ENCODE measurements around the gene MIPEP.

- TF ChIP-seq, protein P1, sequence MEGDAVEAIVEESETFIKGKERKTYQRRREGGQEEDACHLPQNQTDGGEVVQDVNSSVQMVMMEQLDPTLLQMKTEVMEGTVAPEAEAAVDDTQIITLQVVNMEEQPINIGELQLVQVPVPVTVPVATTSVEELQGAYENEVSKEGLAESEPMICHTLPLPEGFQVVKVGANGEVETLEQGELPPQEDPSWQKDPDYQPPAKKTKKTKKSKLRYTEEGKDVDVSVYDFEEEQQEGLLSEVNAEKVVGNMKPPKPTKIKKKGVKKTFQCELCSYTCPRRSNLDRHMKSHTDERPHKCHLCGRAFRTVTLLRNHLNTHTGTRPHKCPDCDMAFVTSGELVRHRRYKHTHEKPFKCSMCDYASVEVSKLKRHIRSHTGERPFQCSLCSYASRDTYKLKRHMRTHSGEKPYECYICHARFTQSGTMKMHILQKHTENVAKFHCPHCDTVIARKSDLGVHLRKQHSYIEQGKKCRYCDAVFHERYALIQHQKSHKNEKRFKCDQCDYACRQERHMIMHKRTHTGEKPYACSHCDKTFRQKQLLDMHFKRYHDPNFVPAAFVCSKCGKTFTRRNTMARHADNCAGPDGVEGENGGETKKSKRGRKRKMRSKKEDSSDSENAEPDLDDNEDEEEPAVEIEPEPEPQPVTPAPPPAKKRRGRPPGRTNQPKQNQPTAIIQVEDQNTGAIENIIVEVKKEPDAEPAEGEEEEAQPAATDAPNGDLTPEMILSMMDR (IDR thresholded peaks at IDR 0.05): no peak
- TF ChIP-seq POLR2A (IDR thresholded peaks at IDR 0.05): no peak
Measured at GRCh38 chr13:23728807-23729206, 160.4 kb downstream of the MIPEP start.

Data from thyroid gland (tissue), 4 donors.